Measurements from ENCODE around the gene DUSP9.

- TF ChIP-seq, protein P1, sequence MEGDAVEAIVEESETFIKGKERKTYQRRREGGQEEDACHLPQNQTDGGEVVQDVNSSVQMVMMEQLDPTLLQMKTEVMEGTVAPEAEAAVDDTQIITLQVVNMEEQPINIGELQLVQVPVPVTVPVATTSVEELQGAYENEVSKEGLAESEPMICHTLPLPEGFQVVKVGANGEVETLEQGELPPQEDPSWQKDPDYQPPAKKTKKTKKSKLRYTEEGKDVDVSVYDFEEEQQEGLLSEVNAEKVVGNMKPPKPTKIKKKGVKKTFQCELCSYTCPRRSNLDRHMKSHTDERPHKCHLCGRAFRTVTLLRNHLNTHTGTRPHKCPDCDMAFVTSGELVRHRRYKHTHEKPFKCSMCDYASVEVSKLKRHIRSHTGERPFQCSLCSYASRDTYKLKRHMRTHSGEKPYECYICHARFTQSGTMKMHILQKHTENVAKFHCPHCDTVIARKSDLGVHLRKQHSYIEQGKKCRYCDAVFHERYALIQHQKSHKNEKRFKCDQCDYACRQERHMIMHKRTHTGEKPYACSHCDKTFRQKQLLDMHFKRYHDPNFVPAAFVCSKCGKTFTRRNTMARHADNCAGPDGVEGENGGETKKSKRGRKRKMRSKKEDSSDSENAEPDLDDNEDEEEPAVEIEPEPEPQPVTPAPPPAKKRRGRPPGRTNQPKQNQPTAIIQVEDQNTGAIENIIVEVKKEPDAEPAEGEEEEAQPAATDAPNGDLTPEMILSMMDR (conservative IDR thresholded peaks at IDR 0.05 in 1 of 2, IDR thresholded peaks at IDR 0.05 in 1 of 2; ENCODE audit: extremely low read depth in 1 of 2, insufficient read depth in 1 of 2, low read depth in 1 of 2, low read length in 2 of 2) = no peak
- TF ChIP-seq EZH2 (IDR thresholded peaks at IDR 0.05; ENCODE audit: borderline replicate concordance, low read length) = no peak
Measured at GRCh38 chrX:153671589-153672530, 24.9 kb downstream of the DUSP9 start.
